Prostate gland (tissue), 2 donors: ENCODE data around the gene SRGAP3. TPM values are rescaled to one million over a fixed set of nuclear protein-coding genes. Genes with fewer than 3 reads are reported as not detected.

Source experiments
- DNase-seq: peaks from one replicate; pipeline ENCODE4 v3.0.0-alpha.2; 2019; ENCODE audit warnings: low spot score
- H3K27ac ChIP-seq, 2 donors: fragments of 200-600 bp; sonication (generic); 2 replicates each; pipeline ENCODE4 v1.5.1; 2017 to 2019
- H3K27me3 ChIP-seq: fragments of 200-600 bp; sonication (generic); replicated peaks from 2 replicates; pipeline ENCODE4 v1.5.1; 2019; ENCODE audit not compliant: insufficient read depth
- H3K36me3 ChIP-seq, 2 donors: fragments of 200-600 bp; sonication (generic); 1 replicate in 1 of 2; 2 replicates in 1 of 2; pipeline versions ENCODE4 v1.5.1 to v1.8.1; 2017 to 2019
- H3K4me1 ChIP-seq: fragments of 200-600 bp; sonication (generic); replicated peaks from 2 replicates; pipeline ENCODE4 v1.5.1; 2019
- H3K4me3 ChIP-seq, 2 donors: fragments of 200-600 bp; sonication (generic); 2 replicates each; pipeline ENCODE4 v1.5.1; 2017 to 2019
- H3K9me3 ChIP-seq: fragments of 200-600 bp; sonication (generic); 2 replicates; pipeline ENCODE4 v1.5.1; 2017
- POLR2A ChIP-seq: fragments of 450-650 bp; IDR thresholded peaks from one replicate; pipeline ENCODE4 v1.6.1; 2016; ENCODE audit warnings: antibody characterized with exemption, mild to moderate bottlenecking
- POLR2AphosphoS5 ChIP-seq: sonication (generic); formaldehyde crosslinking; IDR thresholded peaks from one replicate; pipeline ENCODE4 v1.6.1; 2017; ENCODE audit warnings: antibody characterized with exemption
- WGBS: methylation state at CpG from one replicate; pipeline ENCODE4 v1.1.5; 2018; 5-methylcytosine and 5-hydroxymethylcytosine counted together
- intact Hi-C: fragments of 100-400 bp; cut with DNase I; formaldehyde crosslinking; loops from one replicate; pipeline ENCODE4 v1.14.2; 2022
- total RNA-seq, 2 donors: library from RNA; depleted of rRNA; stranded (reverse); fragments of >200 nt; gene quantifications; one replicate each; pipeline ENCODE4 v1.1.0, GENCODE V29; 2016
- TF ChIP-seq, protein P1 (sequence below), 4 experiments: fragments of 200-600 bp in 2 of 4; fragments of 450-650 bp in 2 of 4; sonication (generic) in 2 of 4; IDR thresholded peaks; 1 replicate in 3 of 4; 2 replicates in 1 of 4; pipeline ENCODE4 v1.5.1; 2016 to 2019; ENCODE audit warnings: antibody characterized with exemption in 4 of 4, mild to moderate bottlenecking in 2 of 4, moderate library complexity in 2 of 4

The SRGAP3 gene
- total RNA-seq, 2 donors from 2014 or later = 23.6 to 50.3 TPM

DNA sequence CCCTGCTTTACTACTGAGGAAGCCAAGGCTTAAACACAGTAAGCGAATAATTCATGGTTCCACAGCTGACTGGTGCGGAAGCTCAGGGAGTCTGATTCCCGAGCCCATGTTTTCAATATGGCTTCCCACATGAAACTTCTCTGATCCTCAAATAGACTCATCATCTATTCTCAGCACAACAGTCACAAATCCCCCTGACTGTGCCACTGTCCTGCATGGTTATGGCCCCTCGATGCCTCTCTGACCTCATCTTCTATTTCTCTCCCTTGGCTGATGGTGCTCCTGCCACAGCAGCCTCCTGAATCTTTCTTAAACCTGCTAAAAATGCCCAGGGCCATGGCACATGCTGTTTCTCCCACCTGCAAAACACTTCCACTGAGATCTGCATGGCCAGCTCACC lies 43.2 kb downstream of the SRGAP3 start:
- H3K4me1 ChIP-seq = no peaks in the 10 kb centered on the region
- TF ChIP-seq POLR2A (no peak), POLR2AphosphoS5 (no peak)
- TF ChIP-seq, protein P1, sequence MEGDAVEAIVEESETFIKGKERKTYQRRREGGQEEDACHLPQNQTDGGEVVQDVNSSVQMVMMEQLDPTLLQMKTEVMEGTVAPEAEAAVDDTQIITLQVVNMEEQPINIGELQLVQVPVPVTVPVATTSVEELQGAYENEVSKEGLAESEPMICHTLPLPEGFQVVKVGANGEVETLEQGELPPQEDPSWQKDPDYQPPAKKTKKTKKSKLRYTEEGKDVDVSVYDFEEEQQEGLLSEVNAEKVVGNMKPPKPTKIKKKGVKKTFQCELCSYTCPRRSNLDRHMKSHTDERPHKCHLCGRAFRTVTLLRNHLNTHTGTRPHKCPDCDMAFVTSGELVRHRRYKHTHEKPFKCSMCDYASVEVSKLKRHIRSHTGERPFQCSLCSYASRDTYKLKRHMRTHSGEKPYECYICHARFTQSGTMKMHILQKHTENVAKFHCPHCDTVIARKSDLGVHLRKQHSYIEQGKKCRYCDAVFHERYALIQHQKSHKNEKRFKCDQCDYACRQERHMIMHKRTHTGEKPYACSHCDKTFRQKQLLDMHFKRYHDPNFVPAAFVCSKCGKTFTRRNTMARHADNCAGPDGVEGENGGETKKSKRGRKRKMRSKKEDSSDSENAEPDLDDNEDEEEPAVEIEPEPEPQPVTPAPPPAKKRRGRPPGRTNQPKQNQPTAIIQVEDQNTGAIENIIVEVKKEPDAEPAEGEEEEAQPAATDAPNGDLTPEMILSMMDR (IDR thresholded peaks at IDR 0.05) = no peak
- no peaks in the 10 kb centered on the region for H3K9me3 ChIP-seq
- H3K4me3 ChIP-seq = no peak overlapping the region
- intact Hi-C loops = no loop called here
- H3K27me3 ChIP-seq = no peaks in the 10 kb centered on the region
- no peak overlapping the region for H3K27ac ChIP-seq
- DNase-seq = no peak
- no peaks in the 10 kb centered on the region for H3K36me3 ChIP-seq
- WGBS = 95% methylated on average over 4 of the region's 4 CpGs

DNA sequence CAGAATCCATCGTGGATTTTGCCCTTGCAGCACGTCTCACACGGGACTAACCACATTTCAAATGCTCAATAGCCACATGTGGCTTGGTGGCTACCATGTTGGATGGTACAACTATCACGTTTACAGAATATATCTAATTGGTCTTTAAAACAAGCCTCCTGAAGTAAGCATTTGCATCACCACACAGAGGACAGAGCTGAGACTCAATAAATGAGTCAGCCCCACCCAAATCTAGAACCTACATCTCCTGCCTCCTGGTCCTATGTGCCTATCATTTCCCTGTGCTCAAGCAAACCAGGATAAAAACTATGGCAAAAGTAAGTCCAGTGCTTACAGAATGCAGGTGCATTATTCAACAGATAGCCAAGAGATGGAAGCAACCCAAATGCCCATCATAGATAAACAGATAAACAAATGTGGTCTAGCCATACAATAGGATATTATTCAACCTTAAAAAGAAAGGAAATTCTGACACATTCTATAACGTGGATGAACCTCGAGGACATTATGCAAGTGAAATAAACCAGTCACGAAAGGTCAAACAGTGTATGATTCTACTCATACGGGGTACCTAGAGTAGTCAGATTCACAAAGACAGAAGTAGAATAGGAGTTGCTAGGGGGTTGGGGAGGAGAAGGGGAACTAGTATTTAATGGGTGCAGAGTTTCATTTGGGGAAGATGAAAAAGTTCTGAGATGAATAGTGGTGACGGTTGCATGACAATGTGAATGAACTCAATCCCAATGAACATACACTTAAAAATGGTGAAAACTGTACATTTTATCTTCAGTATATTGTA lies 43.9 kb downstream of the SRGAP3 start:
- intact Hi-C loops = no loop called here
- TF ChIP-seq POLR2AphosphoS5 = no peak
- TF ChIP-seq, protein P1 (IDR thresholded peaks at IDR 0.05) = no peak
- Histone ChIP-seq H3K36me3 (no peaks in the 10 kb centered on the region), H3K27me3 (no peaks in the 10 kb centered on the region), H3K4me3 (no peak overlapping the region), H3K9me3 (no peaks in the 10 kb centered on the region), H3K27ac (no peak overlapping the region), H3K4me1 (no peaks in the 10 kb centered on the region)
- no peak for DNase-seq
- 89% methylated on average over 9 of the region's 9 CpGs for WGBS

GRCh38 chr3:9204253-9204992 lies 45.0 kb downstream of the SRGAP3 start:
- Histone ChIP-seq H3K9me3 (no peaks in the 10 kb centered on the region), H3K36me3 (no peaks in the 10 kb centered on the region), H3K27ac (no peak overlapping the region), H3K4me3 (no peak overlapping the region), H3K4me1 (no peaks in the 10 kb centered on the region), H3K27me3 (no peaks in the 10 kb centered on the region)
- TF ChIP-seq POLR2AphosphoS5 = no peak
- TF ChIP-seq, protein P1 (IDR thresholded peaks at IDR 0.05) = no peak
- TF ChIP-seq POLR2A = no peak
- intact Hi-C loops = no loop called here
- WGBS = 52% methylated on average over 17 of the region's 17 CpGs
- DNase-seq = no peak

GRCh38 chr3:9203317-9203716 lies 46.1 kb downstream of the SRGAP3 start:
- Histone ChIP-seq H3K27ac (no peak overlapping the region), H3K36me3 (no peaks in the 10 kb centered on the region), H3K27me3 (no peaks in the 10 kb centered on the region), H3K9me3 (no peaks in the 10 kb centered on the region), H3K4me1 (no peaks in the 10 kb centered on the region), H3K4me3 (no peak overlapping the region)
- intact Hi-C loops = no loop called here
- no peak for DNase-seq
- TF ChIP-seq, protein P1 (IDR thresholded peaks at IDR 0.05) = no peak
- TF ChIP-seq POLR2AphosphoS5 (no peak), POLR2A (no peak)
- 95% methylated on average over 2 of the region's 2 CpGs for WGBS

DNA sequence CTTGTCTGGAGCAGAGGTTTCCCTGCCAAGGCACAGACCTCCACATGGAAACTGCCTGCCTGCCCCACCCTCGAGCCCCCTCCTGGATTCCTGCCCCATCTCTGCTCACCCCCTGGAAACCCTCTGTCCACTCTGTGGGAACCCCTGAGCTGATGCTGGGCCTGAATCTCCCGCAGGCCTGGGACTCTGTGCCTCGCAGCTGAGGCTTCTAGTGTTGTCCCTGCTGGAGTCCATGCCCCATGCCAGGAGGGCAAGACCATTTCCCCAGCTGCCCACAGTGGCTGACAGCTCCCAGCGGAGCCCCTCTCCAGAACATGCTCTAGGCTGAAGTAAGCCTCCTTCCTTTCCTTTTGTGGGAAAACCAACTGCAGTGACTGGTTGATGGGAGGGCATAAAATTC lies 46.9 kb downstream of the SRGAP3 start:
- TF ChIP-seq, protein P1 (IDR thresholded peaks at IDR 0.05) = no peak
- no peak for TF ChIP-seq POLR2AphosphoS5
- TF ChIP-seq POLR2A = no peak
- no peaks in the 10 kb centered on the region for H3K27me3 ChIP-seq
- H3K9me3 ChIP-seq = no peaks in the 10 kb centered on the region
- intact Hi-C loops = no loop called here
- H3K4me1 ChIP-seq = no peaks in the 10 kb centered on the region
- no peak overlapping the region for H3K4me3 ChIP-seq
- 88% methylated on average over 4 of the region's 4 CpGs for WGBS
- no peak overlapping the region for H3K27ac ChIP-seq
- no peaks in the 10 kb centered on the region for H3K36me3 ChIP-seq
- no peak for DNase-seq
